ENCODE measurements around the gene UACA.

DNA sequence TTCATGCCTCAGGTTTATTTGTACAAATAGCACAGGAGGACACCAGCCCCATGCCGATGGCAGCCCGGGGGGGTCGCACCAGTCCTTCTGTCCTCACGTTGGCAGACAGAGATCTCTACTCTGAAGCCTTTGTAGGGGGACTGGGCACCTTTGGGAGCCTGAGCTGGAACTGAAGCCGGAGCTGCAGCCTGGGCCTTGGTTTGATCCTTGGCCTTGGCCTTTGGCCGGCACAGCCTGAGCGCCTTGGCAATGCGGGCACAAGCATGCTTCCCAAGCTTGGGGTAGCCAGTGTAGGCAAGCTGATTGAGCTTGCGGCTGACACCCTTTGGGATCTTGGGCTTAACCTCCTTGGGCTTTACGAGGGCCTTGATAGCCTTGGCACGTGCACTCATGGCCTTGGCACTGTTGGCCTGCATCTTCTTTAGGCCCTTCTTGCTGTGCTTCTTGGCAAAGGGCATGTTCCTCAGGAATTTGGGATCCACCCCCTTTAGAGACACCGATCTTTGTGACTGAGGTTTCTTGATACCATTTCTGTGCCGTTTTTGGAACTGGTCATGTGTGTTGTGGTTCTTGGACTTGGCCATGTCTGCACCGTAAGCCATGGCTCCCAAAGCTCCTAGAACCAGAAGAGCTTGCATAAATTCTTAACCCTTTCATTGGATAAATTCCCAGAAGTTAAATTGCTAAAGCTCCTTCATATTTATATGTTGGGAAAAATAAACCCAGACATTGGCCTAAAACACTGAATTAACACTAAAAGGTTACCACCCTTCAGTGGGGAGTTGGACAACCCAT, 33.4 kb upstream of the UACA start:
- TF ChIP-seq, protein P1, sequence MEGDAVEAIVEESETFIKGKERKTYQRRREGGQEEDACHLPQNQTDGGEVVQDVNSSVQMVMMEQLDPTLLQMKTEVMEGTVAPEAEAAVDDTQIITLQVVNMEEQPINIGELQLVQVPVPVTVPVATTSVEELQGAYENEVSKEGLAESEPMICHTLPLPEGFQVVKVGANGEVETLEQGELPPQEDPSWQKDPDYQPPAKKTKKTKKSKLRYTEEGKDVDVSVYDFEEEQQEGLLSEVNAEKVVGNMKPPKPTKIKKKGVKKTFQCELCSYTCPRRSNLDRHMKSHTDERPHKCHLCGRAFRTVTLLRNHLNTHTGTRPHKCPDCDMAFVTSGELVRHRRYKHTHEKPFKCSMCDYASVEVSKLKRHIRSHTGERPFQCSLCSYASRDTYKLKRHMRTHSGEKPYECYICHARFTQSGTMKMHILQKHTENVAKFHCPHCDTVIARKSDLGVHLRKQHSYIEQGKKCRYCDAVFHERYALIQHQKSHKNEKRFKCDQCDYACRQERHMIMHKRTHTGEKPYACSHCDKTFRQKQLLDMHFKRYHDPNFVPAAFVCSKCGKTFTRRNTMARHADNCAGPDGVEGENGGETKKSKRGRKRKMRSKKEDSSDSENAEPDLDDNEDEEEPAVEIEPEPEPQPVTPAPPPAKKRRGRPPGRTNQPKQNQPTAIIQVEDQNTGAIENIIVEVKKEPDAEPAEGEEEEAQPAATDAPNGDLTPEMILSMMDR (IDR thresholded peaks at IDR 0.05), result no peak
- TF ChIP-seq POLR2A (IDR thresholded peaks at IDR 0.05), result no peak

Data from body of pancreas (tissue), 4 donors.